Islet precursor cell (in vitro differentiated cells): ENCODE results near the gene CYP27B1.
A peak's percentile ranks its signal among the peaks of the same experiment; 100 is the strongest.

ENCODE experiments used
- DNase-seq: peaks from one replicate; pipeline ENCODE4 v3.0.0-alpha.2; 2018

Gene CYP27B1, protein sequence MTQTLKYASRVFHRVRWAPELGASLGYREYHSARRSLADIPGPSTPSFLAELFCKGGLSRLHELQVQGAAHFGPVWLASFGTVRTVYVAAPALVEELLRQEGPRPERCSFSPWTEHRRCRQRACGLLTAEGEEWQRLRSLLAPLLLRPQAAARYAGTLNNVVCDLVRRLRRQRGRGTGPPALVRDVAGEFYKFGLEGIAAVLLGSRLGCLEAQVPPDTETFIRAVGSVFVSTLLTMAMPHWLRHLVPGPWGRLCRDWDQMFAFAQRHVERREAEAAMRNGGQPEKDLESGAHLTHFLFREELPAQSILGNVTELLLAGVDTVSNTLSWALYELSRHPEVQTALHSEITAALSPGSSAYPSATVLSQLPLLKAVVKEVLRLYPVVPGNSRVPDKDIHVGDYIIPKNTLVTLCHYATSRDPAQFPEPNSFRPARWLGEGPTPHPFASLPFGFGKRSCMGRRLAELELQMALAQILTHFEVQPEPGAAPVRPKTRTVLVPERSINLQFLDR

DNA sequence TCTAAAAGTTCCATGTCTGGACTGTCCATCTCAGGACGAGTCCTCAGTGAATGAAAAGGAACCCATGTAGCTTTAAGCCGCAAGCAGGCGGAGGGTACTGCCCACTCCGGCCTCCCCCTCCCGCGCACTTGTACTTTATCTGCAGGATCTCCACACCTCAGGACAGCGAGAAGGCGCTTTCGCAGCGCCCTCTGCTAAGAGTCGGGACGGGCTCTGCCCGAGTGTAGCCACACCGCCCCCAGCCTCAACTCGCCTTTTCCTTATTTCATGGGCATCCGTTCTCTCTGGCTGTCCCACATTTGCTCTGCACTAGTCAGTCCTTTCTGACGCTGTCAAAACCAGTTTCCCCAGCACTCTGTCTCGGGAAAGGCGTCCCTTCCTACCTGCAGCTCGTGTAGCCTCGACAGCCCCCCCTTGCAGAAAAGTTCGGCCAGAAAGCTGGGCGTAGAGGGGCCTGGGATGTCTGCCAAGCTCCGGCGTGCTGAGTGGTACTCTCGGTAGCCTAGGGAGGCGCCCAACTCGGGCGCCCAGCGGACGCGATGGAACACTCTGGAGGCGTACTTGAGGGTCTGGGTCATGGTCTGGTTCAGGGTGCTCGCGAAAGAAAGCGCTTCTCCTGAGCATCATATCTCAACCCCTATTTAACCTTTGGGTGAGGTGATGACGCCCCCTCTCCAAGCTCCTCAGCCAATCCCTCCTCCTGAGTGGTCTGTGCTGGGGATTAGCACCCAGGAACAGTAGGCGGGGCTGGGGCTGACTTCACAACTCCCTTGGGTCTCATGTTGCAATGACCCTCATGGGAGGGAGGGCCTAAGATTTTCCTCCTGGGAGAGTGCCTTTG, at the start of gene CYP27B1:
Gene CYP27B1 (minus strand): TSS at position 615 of the 841 bp plus-strand sequence. CDS start 37 bp downstream, at position 578.
- peak; percentile 72 for DNase-seq

GRCh38 chr12:57816001-57816854, 49.4 kb upstream of the CYP27B1 start:
- no peak for DNase-seq

DNA sequence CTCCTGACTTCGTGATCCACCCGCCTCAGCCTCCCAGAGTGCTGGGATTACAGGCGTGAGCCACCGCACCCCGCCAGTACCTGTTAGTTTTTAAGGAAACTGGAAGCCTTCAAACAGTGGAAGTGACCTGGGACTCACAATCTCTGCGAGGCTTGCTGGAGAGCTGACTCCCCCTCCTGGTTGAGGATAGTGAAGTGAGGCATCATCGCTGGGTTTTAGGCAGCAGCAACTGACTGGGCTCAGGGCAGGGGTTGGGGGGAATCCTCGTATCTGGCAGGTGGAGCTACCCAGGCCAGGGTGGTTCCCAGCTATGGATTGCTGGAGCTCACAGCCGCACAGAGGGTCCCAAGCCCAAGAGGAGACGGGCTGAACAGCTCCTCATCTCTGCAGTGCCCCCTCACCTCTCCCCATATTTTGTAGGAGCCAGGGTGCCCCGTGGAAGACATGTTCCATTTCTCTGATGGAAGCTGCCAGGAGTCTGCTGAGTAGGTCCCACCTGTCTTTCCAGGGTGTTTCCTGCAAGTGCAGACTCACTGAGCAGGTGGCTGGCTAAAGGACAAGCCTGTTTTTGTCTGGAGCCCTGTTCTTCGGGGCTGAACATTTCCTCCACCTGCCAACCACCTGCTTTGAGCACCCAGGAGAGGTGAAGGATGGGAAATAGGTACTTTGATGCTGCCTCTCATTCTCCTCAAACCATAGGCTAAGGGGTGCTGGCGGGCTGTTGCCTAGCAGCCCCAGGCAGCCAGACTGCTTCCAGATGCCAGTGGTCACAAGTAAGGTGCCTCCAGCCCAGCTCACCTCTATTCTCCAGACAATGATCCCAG, 48.5 kb upstream of the CYP27B1 start:
- peak; percentile 79 for DNase-seq

DNA sequence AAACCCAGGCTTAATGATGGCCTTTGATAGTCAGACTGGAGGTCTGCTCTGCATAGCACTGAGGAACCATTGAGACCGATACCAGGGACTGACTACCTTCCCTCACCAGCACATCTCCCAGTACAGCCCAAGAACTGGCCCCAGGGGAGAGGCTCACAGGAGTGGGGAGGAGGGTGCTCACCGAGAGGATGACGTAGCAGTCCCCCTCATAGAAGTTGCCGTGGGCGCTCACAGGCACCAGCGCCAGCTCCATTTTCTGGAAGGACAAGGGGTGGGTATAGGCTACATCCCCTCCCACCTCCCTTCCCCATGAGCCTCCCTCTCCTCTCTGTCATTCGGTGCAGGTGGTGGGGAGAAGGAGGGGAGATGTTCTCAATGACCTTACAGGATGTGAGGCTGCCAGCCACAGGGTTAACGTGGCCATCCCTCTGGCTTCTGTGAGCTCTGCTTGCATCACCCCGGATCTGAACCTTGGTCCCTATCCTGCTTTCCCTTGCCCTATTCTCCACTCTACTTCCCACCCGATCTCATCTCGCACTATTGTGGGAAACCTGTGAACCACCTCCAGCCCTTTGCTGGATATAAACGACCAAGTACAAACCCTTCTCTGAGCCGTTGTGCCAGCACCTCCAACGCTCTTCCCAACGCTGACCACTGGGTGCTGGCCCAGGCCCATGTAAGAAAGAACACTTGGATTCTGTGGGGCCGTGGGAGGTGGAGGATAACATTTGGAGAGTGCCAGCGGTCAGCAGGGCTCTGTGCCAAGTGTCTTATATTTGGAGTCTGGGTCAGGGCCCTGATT, 47.3 kb upstream of the CYP27B1 start:
- DNase-seq = no peak

- DNase-seq = no peak
Measured at GRCh38 chr12:57813111-57813970, 46.5 kb upstream of the CYP27B1 start.

GRCh38 chr12:57811028-57811755, 44.3 kb upstream of the CYP27B1 start:
- peak; percentile 53 for DNase-seq

GRCh38 chr12:57810450-57810849, 43.6 kb upstream of the CYP27B1 start:
- DNase-seq = no peak

- DNase-seq = no peak
Measured at GRCh38 chr12:57809425-57809824, 42.5 kb upstream of the CYP27B1 start.

GRCh38 chr12:57808351-57808750, 41.5 kb upstream of the CYP27B1 start:
- no peak for DNase-seq

DNA sequence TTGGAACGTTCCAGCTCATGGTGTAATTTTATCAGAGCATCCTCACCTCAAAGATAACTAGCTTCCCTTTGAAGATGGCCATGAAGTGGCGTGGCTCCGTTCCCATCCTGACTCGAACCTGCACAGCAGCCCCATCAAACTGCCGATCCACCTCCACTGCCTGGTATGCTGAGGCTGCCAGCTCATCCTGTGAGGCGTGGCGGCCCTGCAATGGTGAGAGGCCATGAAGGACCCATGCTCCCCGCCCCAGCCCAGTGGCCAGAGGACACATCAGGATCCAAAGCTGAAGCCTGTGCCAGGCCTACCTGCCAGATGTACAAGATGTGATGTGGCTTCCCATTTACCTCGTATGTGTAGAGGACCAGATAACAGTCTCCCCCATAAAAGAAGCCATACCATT, 40.4 kb upstream of the CYP27B1 start:
- no peak for DNase-seq

DNA sequence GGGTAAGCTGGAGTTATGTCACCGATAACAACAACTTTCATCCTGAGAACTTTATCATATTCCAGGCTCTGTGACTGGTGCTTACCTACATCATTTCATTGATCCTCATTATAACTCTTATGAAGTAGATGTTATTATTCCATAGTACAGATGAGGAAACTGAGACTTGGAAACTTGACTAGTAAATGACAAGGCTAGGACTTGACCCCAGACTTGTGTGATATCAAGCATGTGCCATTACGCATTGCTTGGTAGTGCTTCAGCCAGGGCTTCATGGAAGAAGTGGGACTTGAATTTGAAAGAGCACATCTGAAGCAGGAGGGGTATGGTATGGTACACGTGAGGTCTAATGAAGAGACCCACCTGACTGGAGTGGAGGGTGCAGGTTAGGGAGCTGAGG, 39.8 kb upstream of the CYP27B1 start:
- DNase-seq = no peak

- DNase-seq = peak; percentile 79
Measured at GRCh38 chr12:57803319-57803893, 36.5 kb upstream of the CYP27B1 start.

DNA sequence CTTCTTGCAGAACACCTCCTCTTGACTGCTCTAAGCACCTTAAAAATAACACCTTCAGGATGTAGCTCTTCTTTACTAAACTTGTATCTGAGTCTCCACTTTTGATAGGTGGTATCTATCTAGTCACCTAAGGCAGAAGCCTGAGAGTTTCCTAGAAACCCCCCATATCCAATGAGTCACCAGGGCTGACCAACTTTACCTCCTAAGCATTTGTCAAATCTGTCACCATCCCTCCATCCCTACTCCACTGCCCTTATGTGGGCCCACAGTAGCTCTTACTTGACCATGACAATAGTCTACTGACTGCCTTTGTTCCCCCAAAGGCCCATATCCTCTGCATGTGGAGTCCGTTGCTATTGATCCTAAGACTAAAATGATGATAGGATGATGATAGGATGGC, 35.7 kb upstream of the CYP27B1 start:
- DNase-seq = peak; percentile 22

- DNase-seq = no peak
Measured at GRCh38 chr12:57800965-57801364, 34.1 kb upstream of the CYP27B1 start.

DNA sequence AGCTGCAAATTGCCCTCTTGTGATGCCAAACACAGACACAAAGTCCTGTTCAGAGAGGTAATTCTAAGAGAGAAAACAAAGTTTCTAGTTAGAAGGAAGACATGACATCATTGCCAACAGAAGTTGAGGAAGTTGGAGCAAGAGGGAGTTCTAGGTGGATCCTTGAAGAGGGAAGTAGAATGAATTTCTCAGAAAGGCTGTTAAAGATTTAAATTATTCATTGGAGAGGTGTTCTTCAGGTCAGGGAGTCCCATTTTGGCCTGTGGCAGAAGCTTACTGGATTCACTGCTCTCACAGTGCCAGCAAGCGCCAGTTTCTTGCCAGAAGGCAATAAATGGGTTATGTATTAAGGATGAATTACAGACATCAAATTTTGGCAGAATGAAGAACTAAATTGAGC, 31.1 kb upstream of the CYP27B1 start:
- no peak for DNase-seq

GRCh38 chr12:57796996-57797395, 30.1 kb upstream of the CYP27B1 start:
- no peak for DNase-seq

DNA sequence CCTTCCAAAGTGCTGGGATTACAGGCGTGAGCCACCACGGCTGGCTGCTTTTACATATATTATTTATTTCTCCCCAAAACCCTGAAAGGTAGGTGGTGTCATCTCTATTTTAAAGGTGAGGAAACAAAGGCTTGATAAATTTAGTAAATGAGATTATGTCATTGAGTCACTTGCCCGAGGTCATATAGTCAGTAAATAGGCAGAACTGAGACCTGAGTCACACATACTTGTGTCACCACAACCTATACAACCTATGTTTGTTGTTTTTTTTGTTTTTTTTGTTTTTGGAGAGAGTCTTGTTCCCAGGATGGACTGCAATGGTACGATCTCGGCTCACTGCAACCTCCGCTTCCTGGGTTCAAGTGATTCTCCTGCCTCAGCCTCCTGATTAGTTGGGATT, 28.5 kb upstream of the CYP27B1 start:
- DNase-seq = no peak

- no peak for DNase-seq
Measured at GRCh38 chr12:57793920-57794319, 27.0 kb upstream of the CYP27B1 start.

DNA sequence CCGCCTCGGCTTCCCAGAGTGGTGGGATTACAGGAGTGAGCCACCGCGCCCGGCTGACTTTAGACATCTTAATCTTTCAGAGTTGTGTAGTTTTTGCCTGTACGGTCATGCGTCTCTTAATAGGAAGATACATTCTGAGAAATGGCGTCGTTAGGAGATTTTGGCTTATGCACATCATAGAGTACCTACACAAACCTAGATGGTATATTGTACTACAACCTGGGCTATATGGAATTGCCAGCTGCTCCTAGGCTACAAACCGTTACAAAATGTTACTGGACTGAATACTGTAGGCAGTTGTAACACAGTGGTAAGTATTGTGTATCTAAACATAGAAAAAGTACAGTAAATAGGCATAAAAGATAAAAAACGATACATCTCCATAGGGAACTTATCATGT, 17.0 kb upstream of the CYP27B1 start:
- no peak for DNase-seq
